ENCODE measurements around the gene BCL2L15. TPM values are rescaled to one million over a fixed set of nuclear protein-coding genes. Genes with fewer than 3 reads are reported as not detected.

The BCL2L15 gene
- total RNA-seq, 5 donors from 2014 or later (not counting 1 experiment from before 2014, with no cell fraction given), result 1.2 to 5.8 (median 1.7) TPM

DNA sequence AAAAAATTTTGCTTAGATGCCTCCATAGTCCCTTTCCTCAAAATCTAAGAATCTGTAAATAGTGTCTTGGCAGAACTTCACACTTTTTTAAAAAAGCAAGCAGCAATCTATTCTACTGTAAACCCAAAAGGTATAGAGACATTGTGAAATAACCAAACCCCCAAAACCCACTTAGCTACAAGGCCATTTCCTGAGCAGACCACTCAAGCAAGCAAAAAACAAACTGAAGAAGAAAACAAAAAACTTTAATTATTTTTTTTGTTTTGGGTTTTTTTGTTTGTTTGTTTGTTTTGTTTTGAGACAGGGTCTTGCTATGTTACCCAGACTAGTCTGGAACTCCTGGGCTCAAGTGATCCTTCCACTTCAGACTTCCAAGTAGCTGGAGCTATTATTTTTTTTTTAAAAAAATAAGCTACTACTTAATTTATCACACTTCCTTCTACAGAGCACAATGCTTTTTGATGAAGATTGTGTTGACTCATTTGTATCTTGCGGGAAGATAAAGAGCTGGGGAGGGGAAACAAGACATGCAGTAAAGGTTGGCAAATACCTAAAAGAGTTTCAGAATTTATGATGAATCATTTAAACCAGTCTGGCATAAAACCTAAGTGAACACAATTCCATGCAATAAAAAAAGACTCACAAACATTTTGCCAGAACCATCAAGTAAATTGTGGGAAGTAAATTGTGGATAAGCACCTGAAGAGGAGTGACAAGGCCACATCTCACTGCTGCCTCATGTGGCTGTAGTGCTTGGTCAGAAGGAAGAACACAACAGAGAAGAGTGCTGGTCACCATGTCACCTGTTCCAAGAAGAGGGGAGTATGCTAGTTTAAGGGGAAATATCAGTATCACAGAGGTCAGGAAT, 13.1 kb downstream of the BCL2L15 start:
- H3K4me3 Mint-ChIP-seq, result peak overlapping the region in 2 of 3 donors; percentile 11 to 41
- DNase-seq (peak in 3 of 35 experiments; percentile 4 to 40 (median 8)), ATAC-seq (replicated peaks in 1 of 4) (peak in 3 of 4 experiments; percentile 47 to 54 (median 50))
- no peak overlapping the region for H3K4me3 ChIP-seq (ENCODE audit: control insufficient read depth in 1 of 2, extremely low read depth in 1 of 2, low read length in 1 of 2)
- no peaks in the 10 kb centered on the region for H3K27me3 Mint-ChIP-seq
- no peaks in the 10 kb centered on the region for H3K9me3 ChIP-seq
- H3K4me1 ChIP-seq (ENCODE audit: control insufficient read depth in 1 of 2, extremely low read depth in 1 of 2, insufficient read depth in 2 of 2, low read length in 2 of 2), result peaks cover 35 to 36% of the 10 kb centered on the region in 2 experiments
- H3K27me3 ChIP-seq (replicated peaks in 1 of 2; ENCODE audit: control insufficient read depth in 2 of 2, extremely low read depth in 1 of 2, insufficient read depth in 2 of 2, low read length in 1 of 2), result no peaks in the 10 kb centered on the region
- ChIA-PET POLR2A (interaction anchor here (0.6 to 1.2 kb wide), 4 partner anchors 8 to 60 kb away, joined by 3 to 7 read pairs (median 4); no protein-coding TSS in a partner anchor), CTCF (interaction anchor here in 1 of 2 donors (1.1 to 1.2 kb wide), 2 partner anchors 32 to 56 kb away, joined by 3 read pairs; no protein-coding TSS in a partner anchor)
- no peaks in the 10 kb centered on the region for H3K36me3 ChIP-seq (ENCODE audit: control insufficient read depth in 2 of 2, extremely low read depth in 1 of 2, insufficient read depth in 1 of 2, low read length in 1 of 2)
- H3K27ac Mint-ChIP-seq, result peak overlapping the region; percentile 79 to 89
- H3K9me3 Mint-ChIP-seq, result no peaks in the 10 kb centered on the region
- H3K4me1 Mint-ChIP-seq, result peaks cover 67 to 81% (median 71%) of the 10 kb centered on the region in 3 donors
- H3K27ac ChIP-seq (ENCODE audit: low read length), result peak overlapping the region; percentile 42
- H3K36me3 Mint-ChIP-seq, result no peaks in the 10 kb centered on the region
- no CpG with 5 or more reads among the region's 1 CpG for WGBS (ENCODE audit: insufficient coverage)

DNA sequence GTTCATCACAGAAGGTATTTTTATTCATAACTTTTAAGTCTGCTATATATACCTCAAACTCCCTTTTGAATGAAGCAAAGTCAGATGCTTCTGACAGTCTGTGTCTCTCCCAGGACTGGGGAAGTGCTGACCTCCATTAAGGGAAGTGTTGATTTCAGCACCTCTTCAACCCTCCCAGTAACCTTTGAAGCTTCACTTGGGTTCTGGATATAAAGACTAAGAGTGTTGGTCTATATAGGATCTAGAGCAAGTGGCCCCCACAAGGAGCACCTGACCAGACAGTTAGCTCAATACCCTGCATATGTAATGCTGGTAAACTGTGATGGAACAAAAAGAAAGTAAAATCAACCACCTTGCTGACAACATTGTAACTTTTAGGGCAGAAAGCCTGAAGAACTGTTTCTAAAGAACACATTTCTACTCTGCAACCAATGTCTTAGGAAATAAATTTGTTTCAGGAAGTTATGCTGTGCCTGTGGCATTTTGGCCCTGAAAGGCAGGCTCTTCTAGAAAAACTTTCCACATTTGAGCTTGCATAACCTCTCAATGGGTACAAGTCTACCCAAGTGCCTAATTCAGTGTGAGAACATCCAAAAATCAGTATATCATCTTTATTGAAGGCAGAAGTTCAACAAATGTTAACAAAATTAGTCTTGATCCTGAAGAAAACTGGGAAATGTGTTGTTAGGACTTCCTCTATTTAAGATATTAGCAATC, 15.0 kb downstream of the BCL2L15 start:
- DNase-seq, result peak in 2 of 35 experiments; percentile 23 to 49
- Histone ChIP-seq H3K9me3 (no peaks in the 10 kb centered on the region), H3K27me3 (replicated peaks in 1 of 2; ENCODE audit: control insufficient read depth in 2 of 2, extremely low read depth in 1 of 2, insufficient read depth in 2 of 2, low read length in 1 of 2) (no peaks in the 10 kb centered on the region), H3K4me1 (ENCODE audit: control insufficient read depth in 1 of 2, extremely low read depth in 1 of 2, insufficient read depth in 2 of 2, low read length in 2 of 2) (peaks cover 39 to 42% of the 10 kb centered on the region in 2 experiments), H3K27ac (ENCODE audit: low read length) (peak overlapping the region; percentile 90), H3K36me3 (ENCODE audit: control insufficient read depth in 2 of 2, extremely low read depth in 1 of 2, insufficient read depth in 1 of 2, low read length in 1 of 2) (no peaks in the 10 kb centered on the region), H3K4me3 (ENCODE audit: control insufficient read depth in 1 of 2, extremely low read depth in 1 of 2, low read length in 1 of 2) (peak overlapping the region; percentile 62 to 74)
- Mint-ChIP-seq H3K9me3 (no peaks in the 10 kb centered on the region), H3K27ac (peak overlapping the region; percentile 89 to 95), H3K27me3 (no peaks in the 10 kb centered on the region), H3K4me3 (peak overlapping the region; percentile 80 to 87 (median 86)), H3K36me3 (peaks cover 10% of the 10 kb centered on the region), H3K4me1 (peaks cover 74 to 84% (median 80%) of the 10 kb centered on the region in 3 donors)
- CTCF ChIA-PET, result interaction anchor here in 1 of 2 donors (1.1 kb wide), 1 partner anchor 31 kb away, joined by 7 read pairs; no protein-coding TSS in a partner anchor
- ATAC-seq (replicated peaks in 1 of 4), result peak in 3 of 4 experiments; percentile 2 to 33 (median 3)
- POLR2A ChIA-PET, result interaction anchor here (0.5 to 1.0 kb wide), 5 partner anchors 16 to 62 kb away, joined by 3 to 8 read pairs (median 3); partner anchors contain the start of genes AP4B1 (in 1 of the 2) and RSBN1 (in 1 of the 2)

DNA sequence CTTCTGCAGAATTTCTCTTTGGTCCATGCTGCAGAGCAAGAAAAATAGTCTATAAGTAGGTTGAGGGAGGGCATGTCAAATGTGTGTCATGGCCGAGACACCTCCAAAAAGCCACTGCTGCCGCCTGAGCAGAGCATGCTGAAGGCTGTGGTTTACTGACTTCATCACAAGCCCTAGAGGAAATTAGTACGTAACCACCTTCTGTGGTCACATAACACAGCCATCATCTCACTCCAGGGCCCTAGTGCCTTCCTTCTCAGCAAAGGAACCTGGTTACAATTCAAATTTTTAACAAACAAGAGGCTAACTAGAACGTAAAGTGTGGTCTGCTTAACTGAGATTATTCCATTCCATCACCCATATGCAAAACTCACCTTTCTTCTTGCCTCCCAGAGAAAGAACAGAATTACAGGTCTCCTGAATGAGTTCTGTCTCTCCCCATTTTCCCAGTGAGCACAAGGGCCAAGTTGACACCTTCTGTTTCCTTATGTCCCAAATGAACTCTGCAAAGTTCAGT, 15.7 kb downstream of the BCL2L15 start, which contains the start of gene PTPN22:
TSS of gene PTPN22 (minus strand) at position 116 of the 517 bp plus-strand sequence.
- H3K27me3 Mint-ChIP-seq, result no peaks in the 10 kb centered on the region
- H3K4me1 Mint-ChIP-seq, result peaks cover 78 to 85% (median 84%) of the 10 kb centered on the region in 3 donors
- ATAC-seq (replicated peaks in 1 of 4) (peak; percentile 94 to 98 (median 96)), DNase-seq (peak; percentile 49 to 93 (median 81))
- H3K9me3 Mint-ChIP-seq, result no peaks in the 10 kb centered on the region
- no peaks in the 10 kb centered on the region for H3K9me3 ChIP-seq
- peaks cover 0 to 1% of the 10 kb centered on the region in 2 donors for H3K36me3 ChIP-seq (ENCODE audit: control insufficient read depth in 2 of 2, extremely low read depth in 1 of 2, insufficient read depth in 1 of 2, low read length in 1 of 2)
- peak within 1 kb of the TSS; percentile 90 for H3K27ac ChIP-seq (ENCODE audit: low read length)
- CTCF ChIA-PET, result interaction anchor here in 1 of 2 donors (1.1 kb wide), 1 partner anchor 32 kb away, joined by 7 read pairs; no protein-coding TSS in a partner anchor
- peak within 1 kb of the TSS; percentile 62 to 74 for H3K4me3 ChIP-seq (ENCODE audit: control insufficient read depth in 1 of 2, extremely low read depth in 1 of 2, low read length in 1 of 2)
- H3K36me3 Mint-ChIP-seq, result peaks cover 10% of the 10 kb centered on the region
- peak within 1 kb of the TSS; percentile 89 to 95 for H3K27ac Mint-ChIP-seq
- H3K27me3 ChIP-seq (replicated peaks in 1 of 2; ENCODE audit: control insufficient read depth in 2 of 2, extremely low read depth in 1 of 2, insufficient read depth in 2 of 2, low read length in 1 of 2), result no peaks in the 10 kb centered on the region
- WGBS (ENCODE audit: insufficient coverage), result 0% methylated on average over 1 of the region's 4 CpGs
- POLR2A ChIA-PET, result interaction anchor here (0.5 to 1.0 kb wide), 5 partner anchors 15 to 63 kb away, joined by 3 to 8 read pairs (median 3); partner anchors contain the start of genes AP4B1 (in 1 of the 2) and RSBN1 (in 1 of the 2)
- peaks cover 39 to 44% of the 10 kb centered on the region in 2 experiments for H3K4me1 ChIP-seq (ENCODE audit: control insufficient read depth in 1 of 2, extremely low read depth in 1 of 2, insufficient read depth in 2 of 2, low read length in 2 of 2)
- peak within 1 kb of the TSS; percentile 80 to 87 (median 86) for H3K4me3 Mint-ChIP-seq

DNA sequence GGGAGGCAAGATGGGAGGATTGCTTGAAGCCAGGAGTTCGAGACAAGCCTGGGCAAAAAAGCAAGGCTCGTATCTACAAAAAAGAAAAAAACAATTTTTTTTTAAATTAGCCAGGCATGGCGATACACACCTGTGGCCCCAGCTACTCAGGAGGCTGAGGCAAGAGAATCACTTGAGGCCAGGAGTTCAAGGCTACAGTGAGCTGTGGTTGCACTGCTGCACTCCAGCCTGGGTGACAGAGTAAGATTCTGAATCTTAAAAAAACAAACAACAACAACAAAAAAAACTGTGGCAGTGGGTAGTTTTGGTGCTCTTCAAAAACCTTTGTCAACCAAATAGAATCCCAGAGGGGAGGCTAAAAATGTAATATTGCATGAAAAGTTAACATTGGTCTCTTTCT, 16.6 kb downstream of the BCL2L15 start:
- WGBS (ENCODE audit: insufficient coverage), result 23% methylated on average over 2 of the region's 3 CpGs
- H3K36me3 Mint-ChIP-seq, result peaks cover 13% of the 10 kb centered on the region
- H3K4me1 Mint-ChIP-seq, result peaks cover 79 to 86% (median 83%) of the 10 kb centered on the region in 3 donors
- peaks cover 2 to 4% of the 10 kb centered on the region in 2 donors for H3K36me3 ChIP-seq (ENCODE audit: control insufficient read depth in 2 of 2, extremely low read depth in 1 of 2, insufficient read depth in 1 of 2, low read length in 1 of 2)
- H3K27me3 Mint-ChIP-seq, result no peaks in the 10 kb centered on the region
- no peaks in the 10 kb centered on the region for H3K9me3 ChIP-seq
- ChIA-PET CTCF (interaction anchor here (0.5 to 1.9 kb wide), 5 partner anchors 8 to 76 kb away, joined by 3 to 8 read pairs (median 3); partner anchors contain the start of gene AP4B1 (in 1 of the 2)), POLR2A (interaction anchor here (0.6 to 3.1 kb wide), 7 partner anchors 11 to 60 kb away, joined by 3 to 18 read pairs (median 3); partner anchors contain the start of genes AP4B1 (in 1 of the 2) and HIPK1 (in 1 of the 2))
- H3K27ac ChIP-seq (ENCODE audit: low read length), result peak overlapping the region; percentile 90
- DNase-seq, result peak in 1 of 35 experiments; percentile 23
- peaks cover 39 to 45% of the 10 kb centered on the region in 2 experiments for H3K4me1 ChIP-seq (ENCODE audit: control insufficient read depth in 1 of 2, extremely low read depth in 1 of 2, insufficient read depth in 2 of 2, low read length in 2 of 2)
- peak overlapping the region; percentile 80 to 87 (median 86) for H3K4me3 Mint-ChIP-seq
- no peaks in the 10 kb centered on the region for H3K27me3 ChIP-seq (replicated peaks in 1 of 2; ENCODE audit: control insufficient read depth in 2 of 2, extremely low read depth in 1 of 2, insufficient read depth in 2 of 2, low read length in 1 of 2)
- H3K9me3 Mint-ChIP-seq, result no peaks in the 10 kb centered on the region
- H3K27ac Mint-ChIP-seq, result peak overlapping the region; percentile 85 to 95
- ATAC-seq (replicated peaks in 1 of 4), result no peak
- peak overlapping the region; percentile 62 to 74 for H3K4me3 ChIP-seq (ENCODE audit: control insufficient read depth in 1 of 2, extremely low read depth in 1 of 2, low read length in 1 of 2)

DNA sequence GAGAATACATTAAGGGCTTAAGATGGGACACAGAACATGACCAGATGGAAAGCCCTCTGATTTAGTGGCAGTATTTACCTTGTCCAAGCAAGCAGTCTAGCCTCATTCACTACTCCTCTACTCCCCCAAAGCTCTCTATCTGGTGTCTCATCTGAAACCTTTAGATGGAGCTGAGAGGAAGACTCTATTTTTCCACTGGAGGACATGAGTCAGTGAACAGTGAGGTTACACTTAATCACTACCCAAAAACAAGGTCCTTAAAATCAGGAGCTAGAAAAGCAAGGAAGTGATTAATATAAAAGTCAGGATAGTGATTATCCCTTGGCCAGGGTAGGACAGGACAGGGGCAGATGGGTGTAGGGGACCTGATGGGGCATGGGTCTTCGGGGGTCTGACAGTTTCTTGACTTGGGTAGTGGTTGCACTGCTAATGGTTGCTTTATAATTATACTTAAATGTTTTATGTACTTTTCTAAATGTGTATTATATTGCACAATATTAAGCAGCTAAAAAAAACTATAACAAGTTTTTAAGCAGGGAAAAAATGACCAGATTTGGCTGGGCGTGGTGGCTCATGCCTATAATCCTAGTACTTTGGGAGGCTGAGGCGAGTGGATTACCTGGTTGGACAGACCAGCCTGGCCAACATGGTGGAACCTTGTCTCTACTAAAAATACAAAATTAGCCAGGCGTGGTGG, 18.8 kb downstream of the BCL2L15 start:
- no peaks in the 10 kb centered on the region for H3K9me3 ChIP-seq
- H3K4me1 ChIP-seq (ENCODE audit: control insufficient read depth in 1 of 2, extremely low read depth in 1 of 2, insufficient read depth in 2 of 2, low read length in 2 of 2), result peaks cover 29 to 39% of the 10 kb centered on the region in 2 experiments
- peaks cover 2 to 4% of the 10 kb centered on the region in 2 donors for H3K36me3 ChIP-seq (ENCODE audit: control insufficient read depth in 2 of 2, extremely low read depth in 1 of 2, insufficient read depth in 1 of 2, low read length in 1 of 2)
- peaks cover 74% of the 10 kb centered on the region in 3 donors for H3K4me1 Mint-ChIP-seq
- DNase-seq, result no peak
- no peaks in the 10 kb centered on the region for H3K27me3 Mint-ChIP-seq
- no peaks in the 10 kb centered on the region for H3K27me3 ChIP-seq (replicated peaks in 1 of 2; ENCODE audit: control insufficient read depth in 2 of 2, extremely low read depth in 1 of 2, insufficient read depth in 2 of 2, low read length in 1 of 2)
- H3K9me3 Mint-ChIP-seq, result no peaks in the 10 kb centered on the region
- H3K4me3 ChIP-seq (ENCODE audit: control insufficient read depth in 1 of 2, extremely low read depth in 1 of 2, low read length in 1 of 2), result no peak overlapping the region
- H3K27ac ChIP-seq (ENCODE audit: low read length), result no peak overlapping the region
- peak overlapping the region; percentile 80 to 87 (median 86) for H3K4me3 Mint-ChIP-seq
- H3K27ac Mint-ChIP-seq, result peak overlapping the region; percentile 76 to 78
- ChIA-PET CTCF (interaction anchor here (0.6 to 2.4 kb wide), 5 partner anchors 9 to 68 kb away, joined by 3 to 8 read pairs (median 4); partner anchors contain the start of genes AP4B1 (in 1 of the 2) and HIPK1 (in 1 of the 2)), POLR2A (interaction anchor here (0.6 to 3.1 kb wide), 6 partner anchors 9 to 68 kb away, joined by 3 to 18 read pairs (median 5); partner anchors contain the start of gene HIPK1 (in 1 of the 2))
- no peak for ATAC-seq (replicated peaks in 1 of 4)
- no CpG with 5 or more reads among the region's 4 CpGs for WGBS (ENCODE audit: insufficient coverage)
- H3K36me3 Mint-ChIP-seq, result peaks cover 24% of the 10 kb centered on the region

All from T-cell (primary cell).